GM19455 (cell line): ENCODE results near the gene PRXL2A.

Source experiments
- ATAC-seq: cut with Tn5 transposase; IDR thresholded peaks from one replicate; pipeline ENCODE4 v1.9.1; 2021; ENCODE audit not compliant: unreplicated experiment

PRXL2A gene

GRCh38 chr10:80444124-80444523, 35.8 kb downstream of the PRXL2A start:
- no peak for ATAC-seq

GRCh38 chr10:80444646-80445319, 36.4 kb downstream of the PRXL2A start:
- ATAC-seq: peak; percentile 78

GRCh38 chr10:80447436-80448190, 39.3 kb downstream of the PRXL2A start:
- ATAC-seq: no peak

- ATAC-seq: no peak
Measured at GRCh38 chr10:80448209-80448942, 40.0 kb downstream of the PRXL2A start.

- ATAC-seq: no peak
Measured at GRCh38 chr10:80449520-80449919, 41.2 kb downstream of the PRXL2A start.

- no peak for ATAC-seq
Measured at GRCh38 chr10:80451132-80451531, 42.8 kb downstream of the PRXL2A start.

GRCh38 chr10:80452069-80452468, 43.7 kb downstream of the PRXL2A start:
- ATAC-seq: no peak

GRCh38 chr10:80452640-80453039, 44.3 kb downstream of the PRXL2A start:
- no peak for ATAC-seq

GRCh38 chr10:80453056-80453841, 44.9 kb downstream of the PRXL2A start:
- no peak for ATAC-seq

GRCh38 chr10:80453842-80454512, 45.6 kb downstream of the PRXL2A start, which contains the start of gene TSPAN14:
Gene TSPAN14 (plus strand): TSS chr10:80454310. CDS start chr10:80489234, 34,924 bp downstream.
- ATAC-seq: peak; percentile 56

- ATAC-seq: peak; percentile 24
Measured at GRCh38 chr10:80454513-80455460, 46.4 kb downstream of the PRXL2A start.

GRCh38 chr10:80455461-80456349, 47.4 kb downstream of the PRXL2A start:
- ATAC-seq: no peak

- no peak for ATAC-seq
Measured at GRCh38 chr10:80457554-80458262, 49.4 kb downstream of the PRXL2A start.

GRCh38 chr10:80458263-80458625, 49.9 kb downstream of the PRXL2A start:
- no peak for ATAC-seq

- no peak for ATAC-seq
Measured at GRCh38 chr10:80458638-80459037, 50.3 kb downstream of the PRXL2A start.

GRCh38 chr10:80459047-80459865, 50.9 kb downstream of the PRXL2A start:
- peak; percentile 45 for ATAC-seq
